HG03469 (cell line): ENCODE results near the gene ZSCAN1.
A peak's percentile ranks its signal among the peaks of the same experiment; 100 is the strongest.
"Not testable (repeated sequence)": the region's sequence is repeated elsewhere in the genome, so short reads cannot be mapped to it uniquely, and the experiment has no call there.

ENCODE experiments used
- ATAC-seq: cut with Tn5 transposase; IDR thresholded peaks from one replicate; pipeline ENCODE4 v1.9.1; 2021; ENCODE audit warnings: mild to moderate bottlenecking, moderate library complexity, moderate number of reproducible peaks; ENCODE audit not compliant: unreplicated experiment

The ZSCAN1 gene, protein sequence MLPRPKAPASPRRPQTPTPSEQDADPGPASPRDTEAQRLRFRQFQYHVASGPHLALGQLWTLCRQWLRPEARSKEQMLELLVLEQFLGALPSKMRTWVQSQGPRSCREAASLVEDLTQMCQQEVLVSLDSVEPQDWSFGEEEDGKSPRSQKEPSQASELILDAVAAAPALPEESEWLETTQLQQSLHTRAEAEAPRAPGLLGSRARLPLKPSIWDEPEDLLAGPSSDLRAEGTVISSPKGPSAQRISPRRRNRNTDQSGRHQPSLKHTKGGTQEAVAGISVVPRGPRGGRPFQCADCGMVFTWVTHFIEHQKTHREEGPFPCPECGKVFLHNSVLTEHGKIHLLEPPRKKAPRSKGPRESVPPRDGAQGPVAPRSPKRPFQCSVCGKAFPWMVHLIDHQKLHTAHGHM

DNA sequence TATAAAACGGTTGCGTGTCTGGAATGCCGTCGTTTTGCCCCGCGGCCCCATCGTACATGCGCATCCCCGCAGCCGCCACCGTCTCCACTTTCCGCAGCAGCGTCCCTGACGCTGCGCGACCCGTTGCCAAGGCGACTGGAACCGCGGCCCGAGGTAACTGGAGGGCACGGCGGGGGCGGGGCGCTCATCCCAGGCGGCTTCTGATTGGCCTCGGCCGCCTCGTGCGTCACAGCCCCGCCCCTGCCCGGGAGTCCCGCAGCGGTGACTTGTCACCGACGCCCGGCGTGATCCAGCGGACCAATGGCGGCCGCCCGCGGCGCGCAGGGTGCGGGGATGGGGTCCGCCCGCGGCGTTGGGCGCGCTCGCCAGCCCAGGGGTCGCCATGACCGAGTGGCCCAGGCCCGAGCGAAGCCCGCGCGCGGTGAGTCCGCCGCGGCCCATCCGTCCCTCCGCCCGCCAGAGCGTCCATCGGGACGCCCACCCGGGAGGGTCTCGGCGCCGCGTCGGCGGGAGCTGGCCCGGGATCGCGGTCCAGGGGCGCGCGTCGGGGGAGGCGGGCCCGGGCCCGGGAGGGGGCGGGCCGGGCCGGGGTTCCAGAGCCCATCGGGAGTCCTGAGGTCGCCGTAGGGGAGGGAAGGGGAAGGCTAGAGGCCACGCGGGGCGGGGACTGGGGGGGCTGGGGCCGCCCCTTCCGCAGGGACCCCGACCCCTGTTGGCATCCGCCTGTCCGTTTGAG, at the start of gene ZSCAN1:
ZSCAN1 (plus strand) TSS at position 285 of the 736 bp plus-strand sequence. CDS start 3,812 bp downstream, outside the sequence.
- no peak for ATAC-seq

DNA sequence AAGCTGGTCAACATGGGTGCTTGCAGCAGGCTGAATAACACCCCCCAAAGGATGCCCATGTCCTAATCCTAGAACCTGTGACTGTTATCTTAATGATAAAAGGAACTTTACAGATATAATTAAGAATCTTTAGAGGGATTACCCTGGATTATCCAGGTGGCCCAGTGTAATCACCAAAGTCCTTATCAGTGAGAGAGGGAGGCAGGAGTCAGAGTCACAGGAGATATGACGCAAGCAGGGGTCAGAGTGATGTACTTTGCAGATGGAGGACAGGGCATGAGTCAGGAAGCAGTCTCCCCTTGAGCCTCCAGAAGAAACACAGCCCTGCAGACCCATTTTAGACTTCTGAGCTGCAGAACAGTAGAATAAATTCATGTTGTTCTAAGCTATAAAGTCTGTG, 41.0 kb upstream of the ZSCAN1 start:
- ATAC-seq: no peak

DNA sequence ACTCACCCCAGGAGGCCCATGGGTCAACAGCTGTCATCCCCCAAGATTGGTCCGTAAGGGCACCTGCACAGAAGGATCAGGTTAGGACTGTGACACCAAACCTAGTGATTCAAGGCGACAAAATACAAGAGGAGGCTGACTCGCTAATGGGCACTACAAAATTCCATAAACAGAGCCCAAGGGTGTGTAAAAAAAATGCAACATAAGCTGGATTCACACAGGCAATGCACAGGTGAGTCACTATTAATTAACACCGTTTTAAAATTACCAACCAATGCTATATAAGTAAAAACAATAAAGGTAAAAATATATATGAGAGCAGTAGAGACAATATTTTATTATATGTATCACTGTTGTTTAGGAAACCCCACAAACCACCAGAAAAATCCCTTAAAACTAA, 33.1 kb upstream of the ZSCAN1 start:
- no peak for ATAC-seq

DNA sequence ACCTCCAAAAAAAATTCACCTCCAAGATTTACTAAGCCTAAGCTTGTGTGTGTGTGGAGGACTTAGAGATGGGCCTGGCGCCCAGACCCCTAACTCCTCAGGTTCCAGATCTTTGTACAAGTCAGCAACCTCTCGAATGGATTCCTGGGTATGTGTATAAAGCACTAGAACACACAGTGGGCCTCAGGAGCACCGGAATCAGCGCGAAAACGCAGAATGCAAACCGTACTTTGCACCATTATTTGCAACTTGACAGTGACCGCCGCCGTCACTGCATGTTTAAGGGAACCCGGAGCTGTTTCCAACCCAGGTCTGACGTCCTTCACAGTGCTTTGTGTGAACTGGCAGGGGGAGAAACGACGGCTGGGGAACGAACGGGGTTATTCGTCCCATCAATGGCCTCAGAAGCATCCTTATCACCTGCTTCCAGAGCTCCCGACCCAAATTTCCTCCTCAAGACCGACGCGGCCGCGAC, 31.9 kb upstream of the ZSCAN1 start:
- no peak for ATAC-seq

DNA sequence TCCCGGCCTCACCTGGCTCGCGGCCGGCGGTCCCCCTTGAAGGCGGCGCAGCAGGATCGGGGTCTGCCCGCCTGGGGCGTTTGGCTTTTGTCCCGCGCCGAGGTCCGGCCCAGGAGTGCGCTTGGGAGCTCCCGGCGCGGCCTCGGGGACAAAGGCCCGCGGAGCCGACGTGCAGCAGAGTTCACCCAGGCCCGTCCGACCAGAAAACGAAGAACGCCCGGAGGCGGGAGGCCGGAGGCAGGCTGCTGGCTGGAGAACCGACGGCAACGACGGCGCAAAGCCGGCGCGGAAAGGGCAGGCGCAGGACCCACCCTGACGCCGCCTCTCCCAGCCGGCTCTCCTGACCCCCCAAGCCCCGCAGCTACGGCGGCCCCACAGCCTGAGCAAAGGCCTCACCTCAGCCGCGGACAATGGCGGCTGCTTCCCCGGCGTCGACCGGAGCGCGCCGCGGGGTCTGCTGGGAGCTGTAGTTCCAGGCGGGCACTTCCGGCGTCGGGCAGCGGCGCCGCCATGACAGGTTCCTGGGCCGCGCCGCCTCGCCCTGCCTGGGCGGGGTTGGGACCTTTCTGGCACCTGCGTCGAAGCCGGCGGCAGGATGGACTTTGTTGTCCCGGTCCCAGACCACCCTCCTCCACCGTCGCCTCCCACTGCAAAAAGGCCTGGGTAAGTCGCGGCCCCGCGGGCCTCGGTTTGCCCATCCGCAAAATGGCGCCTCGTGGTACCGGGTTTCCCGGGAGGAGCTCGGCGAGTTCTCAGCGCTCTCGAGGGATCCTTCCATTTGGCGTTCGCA, 31.2 kb upstream of the ZSCAN1 start, which contains the start of gene ZNF606:
ZNF606 (minus strand) TSS at position 437 of the 790 bp plus-strand sequence. CDS start 1,501 bp downstream, outside the sequence.
- ATAC-seq: peak; percentile 87

DNA sequence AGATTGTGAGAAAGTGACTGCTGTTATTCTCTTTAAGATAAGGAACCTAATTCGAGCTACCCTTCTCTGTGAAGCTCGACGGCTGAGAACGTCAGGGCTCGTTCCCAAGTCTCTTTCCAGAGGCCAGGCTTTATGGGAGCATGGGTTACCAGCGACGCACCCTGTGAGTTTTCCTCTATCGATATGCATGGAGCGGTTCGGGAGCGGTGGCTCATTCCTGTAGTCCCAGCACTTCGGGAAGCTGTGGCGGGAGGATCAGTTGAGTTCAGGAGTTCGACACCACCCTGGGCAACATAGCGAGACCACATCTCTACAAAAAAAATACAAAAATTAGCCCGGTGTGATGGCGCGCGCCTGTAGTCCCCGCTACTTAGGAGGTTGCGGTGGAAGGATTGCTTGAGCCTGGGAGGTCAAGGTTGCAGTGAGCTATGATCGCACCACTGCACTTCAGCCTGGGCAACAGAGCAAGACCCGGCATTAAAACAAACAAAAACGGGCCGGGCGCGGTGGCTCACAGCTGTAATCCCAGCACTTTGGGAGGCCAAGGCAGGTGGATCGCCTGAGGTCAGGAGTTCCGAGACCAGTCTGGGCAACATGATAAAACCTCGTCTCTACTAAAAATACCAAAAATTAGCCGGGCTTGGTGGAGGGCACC, 30.5 kb upstream of the ZSCAN1 start:
- no peak for ATAC-seq

DNA sequence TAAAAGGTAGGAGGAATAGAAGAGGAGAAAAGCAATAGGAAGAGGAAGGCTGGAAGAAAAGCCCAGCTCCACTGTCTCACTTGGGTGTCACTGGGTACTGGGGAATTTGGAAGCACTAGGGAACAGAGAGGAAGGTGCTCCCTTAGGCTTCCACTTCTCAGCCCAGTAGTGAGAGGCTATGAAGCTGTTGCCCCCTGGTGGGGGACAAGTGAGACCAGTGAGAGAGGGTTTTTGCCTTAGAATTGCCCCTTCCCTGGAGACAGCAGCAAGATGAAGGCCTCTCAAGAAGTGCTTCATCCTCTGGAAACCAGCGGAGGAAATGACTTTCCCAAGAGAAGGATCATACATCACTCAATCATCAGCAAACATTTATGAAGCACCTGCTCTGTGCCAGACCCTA, 26.5 kb upstream of the ZSCAN1 start:
- no peak for ATAC-seq

DNA sequence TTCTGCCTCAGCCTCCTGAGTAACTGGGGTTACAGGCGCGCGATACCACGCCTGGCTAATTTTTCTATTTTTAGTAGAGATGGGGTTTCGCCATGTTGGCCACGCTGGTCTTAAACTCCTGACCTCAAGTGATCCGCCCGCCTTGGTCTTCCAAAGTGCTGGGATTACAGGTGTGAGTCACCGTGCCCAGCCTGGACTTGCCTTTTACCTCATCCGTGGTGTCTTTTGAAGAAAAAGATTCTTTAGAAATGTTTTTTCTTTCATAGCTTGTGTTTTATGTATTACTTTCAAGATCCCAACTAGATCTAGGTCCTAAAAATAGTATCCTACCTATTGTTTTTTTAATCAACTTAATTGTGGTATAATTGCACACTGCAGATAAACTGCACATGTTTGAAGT, 24.9 kb upstream of the ZSCAN1 start:
- ATAC-seq: not testable (repeated sequence)

DNA sequence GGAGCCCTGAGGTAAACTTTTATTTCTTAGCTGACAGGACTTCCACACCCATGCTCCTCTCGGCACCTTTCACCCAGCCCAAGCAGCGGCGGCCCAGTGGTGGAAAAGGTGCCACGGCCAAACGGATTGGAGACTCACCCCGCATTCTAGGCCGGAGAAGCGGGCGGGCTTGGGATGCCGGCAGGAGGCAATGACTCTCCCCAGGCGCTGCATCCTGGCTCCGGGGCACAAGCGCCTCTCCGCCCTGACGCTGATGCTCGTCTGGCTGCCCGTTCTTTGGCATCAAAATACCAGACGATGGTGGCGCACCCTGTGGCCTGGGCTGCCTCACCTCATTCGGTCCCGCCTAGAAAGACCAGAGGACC, 24.5 kb upstream of the ZSCAN1 start:
- ATAC-seq: no peak

DNA sequence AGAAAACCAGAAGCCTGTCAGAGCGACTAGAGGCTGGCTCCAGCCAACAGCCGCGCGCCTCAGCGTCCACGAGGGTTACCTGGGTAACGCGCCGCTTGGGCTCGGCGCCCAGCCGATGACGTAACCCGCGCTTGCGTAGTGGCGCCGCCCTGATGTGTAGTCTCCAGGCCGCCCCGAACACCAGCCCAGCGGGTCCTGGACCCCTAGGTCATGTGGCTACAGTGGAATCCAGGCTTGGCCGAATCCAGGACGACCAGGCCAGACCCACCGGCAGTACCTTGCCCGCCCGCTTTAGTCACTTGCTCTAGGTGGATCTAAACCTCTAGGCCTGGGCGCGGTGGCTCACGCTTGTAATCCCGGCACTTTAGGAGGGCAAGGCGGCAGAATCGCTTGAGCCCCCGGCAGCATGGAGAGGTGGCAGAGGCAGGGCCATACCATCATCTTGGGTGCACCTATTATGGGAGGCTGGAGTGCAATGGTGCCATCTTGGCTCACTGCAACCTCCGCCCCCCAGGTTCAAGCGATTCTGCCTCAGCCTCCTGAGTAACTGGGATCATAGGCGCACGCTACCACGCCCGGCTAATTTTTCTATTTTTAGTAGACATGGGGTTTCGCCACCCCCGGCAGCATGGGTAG, 24.0 kb upstream of the ZSCAN1 start:
- ATAC-seq: no peak

DNA sequence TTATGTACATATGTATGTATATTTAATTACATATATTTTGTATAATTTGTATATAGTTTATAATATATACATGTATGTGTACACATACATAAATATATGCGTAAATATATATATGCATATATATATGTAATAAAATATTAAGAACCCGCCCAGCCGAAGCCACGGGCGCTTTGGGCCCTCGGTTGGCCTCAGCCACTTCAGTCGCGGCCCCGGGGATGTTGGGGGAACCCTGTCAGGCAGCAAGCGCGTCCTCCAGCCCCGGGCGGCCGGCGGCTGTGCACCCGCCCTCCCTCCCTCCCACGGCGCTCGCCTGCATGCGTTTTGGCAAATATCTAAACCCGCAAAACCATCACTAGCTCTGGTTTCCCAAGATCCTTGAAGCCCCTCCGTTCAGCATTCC, 23.3 kb upstream of the ZSCAN1 start:
- ATAC-seq: no peak

DNA sequence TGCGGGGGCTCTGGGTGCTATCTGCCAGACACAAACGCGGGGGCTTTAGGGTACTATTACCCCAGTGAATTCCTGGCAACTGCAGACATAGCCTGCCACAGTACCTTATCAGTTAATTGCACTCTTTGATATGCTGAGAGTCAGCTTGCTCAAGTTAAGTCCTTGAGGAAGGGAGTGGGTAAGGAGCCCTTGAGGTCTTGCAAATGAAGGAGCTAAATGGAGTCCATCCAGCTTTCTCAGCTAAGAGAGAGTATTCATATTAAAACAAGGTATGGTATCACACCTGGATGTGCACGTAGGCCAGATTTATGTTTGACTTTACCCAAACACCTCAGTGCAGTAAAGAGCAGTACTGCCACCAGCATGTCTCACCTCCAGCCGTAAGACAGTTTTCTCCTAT, 19.7 kb upstream of the ZSCAN1 start:
- ATAC-seq: no peak

DNA sequence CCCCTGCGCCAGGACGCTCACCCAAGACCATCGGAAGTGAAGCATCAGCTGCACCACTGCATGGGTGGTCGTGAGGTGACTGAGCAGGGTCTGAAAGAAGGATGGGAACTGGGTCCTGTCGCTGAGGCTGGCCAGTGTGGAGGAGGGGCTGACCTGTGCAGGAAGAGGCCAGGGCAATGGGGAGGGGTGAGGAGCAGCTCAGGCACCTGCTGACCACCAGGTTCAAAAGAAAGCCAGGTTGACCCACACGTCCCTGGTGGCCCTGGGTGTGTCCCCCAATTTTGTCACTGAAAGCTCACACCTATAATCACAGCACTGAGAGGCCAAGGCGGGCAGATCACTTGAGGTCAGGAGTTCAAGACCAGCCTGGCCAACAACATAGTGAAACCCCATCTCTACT, 13.7 kb upstream of the ZSCAN1 start:
- ATAC-seq: no peak

DNA sequence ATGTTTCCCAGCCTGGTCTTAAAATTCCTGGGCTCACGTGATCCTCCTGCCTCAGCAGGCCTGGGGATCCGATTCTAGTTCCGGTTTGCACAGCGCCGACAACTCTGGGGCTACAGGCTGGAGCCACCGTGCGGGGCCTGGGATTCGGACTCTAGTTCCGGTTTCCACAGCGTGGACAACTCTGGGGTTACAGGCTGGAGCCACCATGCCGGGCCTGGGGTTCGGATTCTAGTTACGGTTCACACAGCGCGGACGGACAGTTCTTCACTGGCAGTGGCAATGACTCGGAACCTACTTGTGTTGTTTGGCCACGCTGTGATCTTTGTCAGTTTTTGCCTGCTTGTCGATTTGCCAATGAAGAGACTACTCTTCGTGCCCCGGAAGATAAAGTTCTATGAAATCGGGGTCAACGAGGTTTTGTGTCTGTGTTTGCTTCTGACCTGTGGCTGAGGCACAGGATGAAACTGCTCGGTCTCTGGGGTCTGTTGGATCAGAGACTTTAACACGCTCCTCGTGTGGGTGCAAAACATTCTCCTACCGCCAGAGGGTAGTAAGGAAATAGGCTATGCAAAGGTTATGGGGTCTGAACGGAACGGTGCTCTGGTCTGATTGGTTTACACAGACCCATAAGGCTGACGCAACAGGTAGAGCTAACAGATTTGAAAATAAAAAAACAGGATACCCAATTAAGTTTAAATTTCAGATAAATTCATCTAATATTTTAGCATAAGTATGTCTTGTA, 12.1 kb upstream of the ZSCAN1 start:
- ATAC-seq: no peak

DNA sequence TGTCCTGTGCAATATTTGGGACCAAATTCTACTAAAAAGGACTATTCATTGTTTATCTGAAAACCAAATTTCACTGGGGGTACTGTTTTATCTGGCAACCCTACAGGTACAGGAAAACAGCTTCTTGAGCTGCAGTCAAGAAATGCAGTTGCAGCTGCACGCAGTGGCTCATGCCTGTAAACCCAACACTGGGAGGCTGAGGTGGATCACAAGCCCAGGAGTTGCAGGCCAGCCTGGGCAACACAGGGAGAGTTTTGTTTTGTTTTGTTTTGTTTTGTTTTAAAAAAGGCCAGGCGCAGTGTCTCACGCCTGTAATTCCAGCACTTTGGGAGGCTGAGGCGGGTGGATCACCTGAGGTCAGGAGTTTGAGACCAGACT, 11.6 kb upstream of the ZSCAN1 start:
- ATAC-seq: no peak

DNA sequence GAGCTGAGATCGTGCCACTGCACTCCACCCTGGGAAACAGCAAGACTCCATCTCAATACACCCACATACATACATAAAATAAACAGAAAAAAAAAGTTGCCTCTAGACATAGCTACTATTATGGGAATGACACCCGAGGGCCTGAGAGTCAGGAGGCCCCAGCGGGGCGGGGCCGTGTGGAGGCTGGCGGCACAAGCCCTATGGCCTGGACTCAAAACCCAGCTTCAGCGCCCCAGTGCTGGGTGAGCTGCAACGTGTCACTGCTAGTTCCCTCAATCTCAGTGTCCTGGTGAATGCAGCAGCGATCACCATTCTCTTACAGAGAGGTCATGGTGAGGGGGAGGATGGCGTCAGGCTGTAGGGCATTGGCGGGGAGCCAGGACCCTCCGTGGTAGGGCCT, 9.2 kb upstream of the ZSCAN1 start:
- ATAC-seq: no peak

DNA sequence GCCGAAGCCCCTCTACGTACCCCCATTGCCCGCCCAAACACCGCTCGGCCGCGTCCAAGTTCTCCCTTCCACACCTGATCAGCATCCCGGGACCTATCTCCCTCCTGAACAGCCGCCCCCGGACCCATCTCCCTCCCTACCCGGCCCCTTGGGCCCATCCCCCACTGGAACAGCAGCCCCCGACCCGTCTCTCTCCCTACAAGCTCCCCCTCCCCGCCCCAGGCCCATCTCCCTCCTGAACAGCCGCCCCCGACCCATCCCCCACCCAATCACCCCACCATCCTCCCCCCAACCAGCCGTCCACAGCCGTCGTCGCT, 610 bp downstream of the ZSCAN1 start:
- no peak for ATAC-seq

DNA sequence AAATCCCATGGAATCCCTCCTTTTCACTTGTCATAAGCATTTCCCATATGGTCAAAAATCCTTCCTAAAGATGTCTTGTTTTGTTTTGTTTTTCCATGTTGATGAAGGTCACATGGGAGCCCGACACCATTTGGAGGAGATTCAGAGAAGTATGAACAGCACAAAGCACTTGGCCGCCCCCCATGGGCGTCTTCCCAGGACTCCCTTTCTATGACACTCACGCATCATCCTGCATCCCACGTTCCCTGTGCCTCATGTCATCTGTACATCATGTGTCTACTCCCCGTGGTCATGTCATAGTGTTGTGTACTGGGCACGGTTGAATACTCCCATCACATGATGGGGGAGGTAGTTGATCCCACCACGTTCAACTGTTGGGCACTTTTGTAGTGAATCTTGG, 2.0 kb downstream of the ZSCAN1 start:
- ATAC-seq: no peak

DNA sequence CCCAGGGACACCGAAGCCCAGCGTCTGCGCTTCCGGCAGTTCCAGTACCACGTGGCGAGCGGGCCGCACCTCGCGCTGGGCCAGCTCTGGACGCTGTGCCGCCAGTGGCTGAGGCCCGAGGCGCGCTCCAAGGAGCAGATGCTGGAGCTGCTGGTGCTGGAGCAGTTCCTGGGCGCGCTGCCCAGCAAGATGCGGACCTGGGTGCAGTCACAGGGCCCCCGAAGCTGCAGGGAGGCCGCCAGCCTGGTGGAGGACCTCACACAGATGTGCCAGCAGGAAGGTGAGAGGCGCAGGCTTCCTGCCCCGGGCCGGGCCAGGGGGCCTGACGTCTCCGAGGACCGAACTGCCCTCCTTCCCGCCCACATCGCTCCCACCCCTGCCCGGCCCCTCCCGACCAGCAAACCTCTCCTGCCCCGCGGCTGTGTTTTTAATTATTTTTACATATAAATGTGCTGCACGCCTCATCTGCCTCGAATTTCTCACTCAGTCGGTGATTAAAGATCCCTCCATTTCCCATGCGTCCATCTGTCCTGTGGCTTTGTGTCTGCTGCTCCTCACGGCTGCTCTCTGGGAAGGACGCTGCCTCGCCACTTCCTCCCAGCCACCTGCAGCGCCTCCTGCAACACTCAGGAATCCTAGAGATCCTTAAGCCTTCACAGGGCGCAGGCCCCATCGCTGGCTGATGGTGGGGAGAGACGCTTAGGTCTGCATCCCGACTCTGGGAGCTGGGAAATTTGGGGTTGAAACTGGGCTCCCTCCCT, 4.3 kb downstream of the ZSCAN1 start:
- no peak for ATAC-seq
